K562 (cell line): ENCODE data around the gene EBF4. TPM values are rescaled to one million over a fixed set of nuclear protein-coding genes. Genes with fewer than 3 reads are reported as not detected.

Experiments
- ATF1 ChIP-seq, 2 experiments: fragments of 450-650 bp in 1 of 2; IDR thresholded peaks; 2 replicates each; pipeline ENCODE4 v1.6.1; 2016; ENCODE audit warnings: missing compliant biosample characterization in 1 of 2, missing genetic modification characterization in 1 of 2
- ETV1 ChIP-seq: fragments of 450-650 bp; conservative IDR thresholded peaks from 2 replicates; pipeline ENCODE4 v1.6.1; 2016; ENCODE audit warnings: missing genetic modification characterization, control low read depth, low read depth, missing compliant biosample characterization
- JUNB ChIP-seq: fragments of 450-650 bp; formaldehyde crosslinking; conservative IDR thresholded peaks from 2 replicates; pipeline ENCODE4 v1.4.0; 2020; ENCODE audit warnings: mild to moderate bottlenecking
- KDM5B ChIP-seq: fragments of 200-600 bp; sonication (generic); IDR thresholded peaks from 2 replicates; pipeline ENCODE4 v1.6.1; 2012; ENCODE audit warnings: low read depth, mild to moderate bottlenecking, moderate library complexity, low read length, control low read depth, inconsistent platforms; ENCODE audit not compliant: insufficient replicate concordance
- L3MBTL2 ChIP-seq: fragments of 450-650 bp; IDR thresholded peaks from 2 replicates; pipeline ENCODE4 v1.6.1; 2016; ENCODE audit warnings: mild to moderate bottlenecking, moderate library complexity
- MED1 ChIP-seq: sonication (generic); formaldehyde crosslinking; IDR thresholded peaks from 2 replicates; pipeline ENCODE4 v1.8.1; 2023; ENCODE audit warnings: missing genetic modification reagents, borderline replicate concordance
- TEAD2 ChIP-seq: fragments of 450-650 bp; IDR thresholded peaks from 2 replicates; pipeline ENCODE4 v1.6.1; 2016; ENCODE audit warnings: missing genetic modification characterization, control low read depth, missing compliant biosample characterization
- TFAM ChIP-seq: fragments of 250-450 bp; sonication (Bioruptor Pico); conservative IDR thresholded peaks from 2 replicates; pipeline ENCODE4 v1.5.0; 2021; ENCODE audit warnings: mild to moderate bottlenecking, moderate library complexity
- ZBTB17 ChIP-seq: fragments of 450-650 bp; formaldehyde crosslinking; IDR thresholded peaks from 2 replicates; pipeline ENCODE4 v1.4.0; 2020; ENCODE audit warnings: mild to moderate bottlenecking
- ZBTB43 ChIP-seq: sonication (generic); formaldehyde crosslinking; IDR thresholded peaks from 2 replicates; pipeline ENCODE4 v1.8.0; 2023; ENCODE audit warnings: mild to moderate bottlenecking, missing genetic modification reagents
- polyA plus RNA-seq, 8 experiments: library from polyadenylated mRNA; depleted of rRNA in 4 of 8; stranded (reverse) in 5 of 8; unstranded in 3 of 8; fragments of >200 nt; fragmentation: Nextera tagmentation in 2 of 8; fragmentation: Illumina TruSeq in 1 of 8; extraction: Ambion mirVana in 2 of 8; extraction: Trizol in 1 of 8; gene quantifications; 2 replicates each; pipeline versions ENCODE4 v1.2.1 to v1.2.3, GENCODE V29; 2011 to 2014; ENCODE audit warnings: inconsistent platforms in 1 of 8, missing spikeins in 1 of 8
- total RNA-seq, 7 experiments: library from RNA; depleted of rRNA in 6 of 7; stranded (reverse); fragments of >200 nt in 6 of 7; fragmentation: Illumina TruSeq in 2 of 7; extraction: Trizol in 2 of 7; gene quantifications; 2 replicates each; pipeline versions ENCODE4 v1.2.1 to v1.2.3, GENCODE V29; 2011 to 2021; ENCODE audit warnings: low replicate concordance in 1 of 7
- TF ChIP-seq, protein P1 (sequence below): fragments of 450-650 bp; formaldehyde crosslinking; IDR thresholded peaks from 2 replicates; pipeline ENCODE4 v1.4.0; 2020; ENCODE audit warnings: mild to moderate bottlenecking, moderate library complexity
- TF ChIP-seq, protein P2 (sequence below): sonication (generic); formaldehyde crosslinking; IDR thresholded peaks from 2 replicates; pipeline ENCODE4 v1.8.0; 2022; ENCODE audit warnings: mild to moderate bottlenecking, missing genetic modification reagents
- TF ChIP-seq, protein P3 (sequence below), 2 experiments: fragments of 450-650 bp; IDR thresholded peaks; 2 replicates each; pipeline ENCODE4 v1.6.1; 2016

EBF4 gene
- total and polyA plus RNA-seq, 9 of the 15 experiments (the other 6 are each of a cell fraction or from before 2014, with no cell fraction given): 0.09 TPM; not detected in 8

- TF ChIP-seq ATF1 (CRISPR knock-in tag; IDR thresholded peaks at IDR 0.05) (no peak), ATF1 (tag; IDR thresholded peaks at IDR 0.05) (peak; percentile 41; the same call in 1 of the 2 replicates), ETV1 (tag) (no peak), MED1 (no peak), ZBTB17 (0 out of 2 replicates have a peak, but pooled peaks have one; percentile 30), L3MBTL2 (peak; percentile 86), TEAD2 (tag) (no peak), ZBTB43 (CRISPR knock-in tag) (0 out of 2 replicates have a peak, but pooled peaks have one; percentile 37), TFAM (no peak), JUNB (CRISPR knock-in tag) (no peak), KDM5B (peak; percentile 42)
- TF ChIP-seq, protein P1, sequence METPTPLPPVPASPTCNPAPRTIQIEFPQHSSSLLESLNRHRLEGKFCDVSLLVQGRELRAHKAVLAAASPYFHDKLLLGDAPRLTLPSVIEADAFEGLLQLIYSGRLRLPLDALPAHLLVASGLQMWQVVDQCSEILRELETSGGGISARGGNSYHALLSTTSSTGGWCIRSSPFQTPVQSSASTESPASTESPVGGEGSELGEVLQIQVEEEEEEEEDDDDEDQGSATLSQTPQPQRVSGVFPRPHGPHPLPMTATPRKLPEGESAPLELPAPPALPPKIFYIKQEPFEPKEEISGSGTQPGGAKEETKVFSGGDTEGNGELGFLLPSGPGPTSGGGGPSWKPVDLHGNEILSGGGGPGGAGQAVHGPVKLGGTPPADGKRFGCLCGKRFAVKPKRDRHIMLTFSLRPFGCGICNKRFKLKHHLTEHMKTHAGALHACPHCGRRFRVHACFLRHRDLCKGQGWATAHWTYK: no peak
- TF ChIP-seq, protein P2, sequence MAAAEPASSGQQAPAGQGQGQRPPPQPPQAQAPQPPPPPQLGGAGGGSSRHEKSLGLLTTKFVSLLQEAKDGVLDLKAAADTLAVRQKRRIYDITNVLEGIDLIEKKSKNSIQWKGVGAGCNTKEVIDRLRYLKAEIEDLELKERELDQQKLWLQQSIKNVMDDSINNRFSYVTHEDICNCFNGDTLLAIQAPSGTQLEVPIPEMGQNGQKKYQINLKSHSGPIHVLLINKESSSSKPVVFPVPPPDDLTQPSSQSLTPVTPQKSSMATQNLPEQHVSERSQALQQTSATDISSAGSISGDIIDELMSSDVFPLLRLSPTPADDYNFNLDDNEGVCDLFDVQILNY (CRISPR knock-in tag): 0 out of 2 replicates have a peak, but pooled peaks have one; percentile 52
- TF ChIP-seq, protein P3, sequence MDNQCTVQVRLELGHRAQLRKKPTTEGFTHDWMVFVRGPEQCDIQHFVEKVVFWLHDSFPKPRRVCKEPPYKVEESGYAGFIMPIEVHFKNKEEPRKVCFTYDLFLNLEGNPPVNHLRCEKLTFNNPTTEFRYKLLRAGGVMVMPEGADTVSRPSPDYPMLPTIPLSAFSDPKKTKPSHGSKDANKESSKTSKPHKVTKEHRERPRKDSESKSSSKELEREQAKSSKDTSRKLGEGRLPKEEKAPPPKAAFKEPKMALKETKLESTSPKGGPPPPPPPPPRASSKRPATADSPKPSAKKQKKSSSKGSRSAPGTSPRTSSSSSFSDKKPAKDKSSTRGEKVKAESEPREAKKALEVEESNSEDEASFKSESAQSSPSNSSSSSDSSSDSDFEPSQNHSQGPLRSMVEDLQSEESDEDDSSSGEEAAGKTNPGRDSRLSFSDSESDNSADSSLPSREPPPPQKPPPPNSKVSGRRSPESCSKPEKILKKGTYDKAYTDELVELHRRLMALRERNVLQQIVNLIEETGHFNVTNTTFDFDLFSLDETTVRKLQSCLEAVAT (IDR thresholded peaks at IDR 0.05): no peak
Measured at GRCh38 chr20:2652724-2653555, 39.6 kb upstream of the EBF4 start (continued).
